Limb (tissue), 2 donors: ENCODE data around the gene MBNL2.

Experiments
- DNase-seq, 2 donors: peaks; one replicate each; pipeline ENCODE4 v3.0.0-alpha.2; 2016; ENCODE audit errors: extremely low spot score in 2 of 2

Gene MBNL2

DNA sequence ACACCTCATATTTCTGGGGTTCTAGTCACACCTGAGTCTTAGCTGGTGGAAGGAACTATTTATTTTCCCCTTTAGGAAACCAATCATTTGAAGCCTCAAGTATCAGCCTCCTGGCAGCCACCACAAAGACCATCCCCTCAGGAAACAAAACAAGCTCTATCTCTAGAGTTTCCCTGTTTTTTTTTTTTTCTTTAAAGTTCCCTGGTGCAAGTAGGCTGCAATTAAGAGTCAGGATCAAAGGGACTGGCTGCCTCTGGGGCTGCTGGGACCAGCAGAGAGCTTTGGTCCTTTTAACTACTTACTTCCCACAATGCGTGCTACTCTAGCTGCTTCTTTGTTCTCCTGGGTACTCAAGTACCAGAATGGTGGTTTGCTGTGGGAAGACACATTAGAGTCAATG, 11.4 kb downstream of the MBNL2 start:
- no peak for DNase-seq

DNA sequence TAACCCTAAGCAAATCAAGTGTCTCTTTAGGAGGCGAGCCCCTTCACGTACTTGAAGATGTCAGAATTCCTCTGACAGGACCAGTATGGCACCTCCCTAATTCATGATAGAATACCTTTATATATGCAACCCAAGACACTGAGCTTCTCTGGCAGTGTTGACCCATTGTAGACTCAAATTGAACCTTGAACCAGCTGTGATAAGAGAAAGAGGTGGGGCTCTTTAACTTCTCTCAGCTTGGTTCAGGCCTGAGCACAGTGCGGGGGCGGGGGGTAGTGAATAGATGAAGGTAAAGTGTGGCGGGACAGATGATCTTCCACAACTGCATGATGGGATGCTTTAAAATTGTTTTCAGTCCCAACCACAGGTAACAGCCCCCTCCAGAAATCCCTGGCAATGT, 12.1 kb downstream of the MBNL2 start:
- no peak for DNase-seq

- DNase-seq: no peak
These were observed 12.6 kb downstream of the MBNL2 start for GRCh38 chr13:97234742-97235141.

- DNase-seq: no peak
These were observed 13.6 kb downstream of the MBNL2 start for GRCh38 chr13:97235549-97236231.

DNA sequence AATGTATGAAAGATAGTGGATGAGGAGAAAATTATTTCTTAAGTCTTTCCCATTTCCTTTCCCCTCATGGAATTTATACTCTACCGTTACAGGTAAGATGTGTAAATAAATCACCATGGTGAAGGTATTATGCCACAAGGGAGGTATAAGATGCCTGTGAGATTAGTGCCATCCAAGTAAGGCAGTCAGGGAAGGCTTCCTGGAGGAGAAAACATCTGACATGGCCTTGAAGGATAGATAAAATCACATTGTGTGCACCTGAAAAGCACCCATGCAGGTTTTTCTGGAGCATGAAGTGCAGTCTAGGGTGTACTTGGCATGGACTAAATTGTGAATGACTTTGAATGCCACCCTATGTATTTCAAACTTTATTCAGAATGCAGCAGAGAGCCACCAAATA, 15.3 kb downstream of the MBNL2 start:
- DNase-seq: no peak

DNA sequence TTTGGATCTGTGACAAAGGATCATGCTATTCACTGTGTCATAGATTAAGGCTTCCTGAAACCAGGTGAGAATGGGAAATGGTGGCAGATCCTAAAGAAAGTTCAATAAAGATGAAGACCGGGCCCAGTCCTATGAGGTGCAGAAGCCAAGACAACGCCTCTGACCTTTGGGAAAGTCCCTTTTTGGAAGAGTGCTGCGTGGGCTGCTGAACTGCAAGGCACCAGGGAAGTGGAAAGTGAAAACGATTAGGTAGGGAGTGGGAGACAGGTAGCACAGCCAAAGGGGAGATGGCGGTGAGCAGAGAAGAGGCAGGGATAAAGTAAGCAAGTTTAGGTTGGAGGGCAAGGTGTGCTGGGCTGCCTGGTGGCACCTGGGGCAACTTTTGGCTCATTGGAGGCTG, 16.3 kb downstream of the MBNL2 start:
- DNase-seq: no peak

GRCh38 chr13:97238883-97239282, 16.8 kb downstream of the MBNL2 start:
- DNase-seq: no peak

GRCh38 chr13:97239306-97239705, 17.2 kb downstream of the MBNL2 start:
- no peak for DNase-seq

DNA sequence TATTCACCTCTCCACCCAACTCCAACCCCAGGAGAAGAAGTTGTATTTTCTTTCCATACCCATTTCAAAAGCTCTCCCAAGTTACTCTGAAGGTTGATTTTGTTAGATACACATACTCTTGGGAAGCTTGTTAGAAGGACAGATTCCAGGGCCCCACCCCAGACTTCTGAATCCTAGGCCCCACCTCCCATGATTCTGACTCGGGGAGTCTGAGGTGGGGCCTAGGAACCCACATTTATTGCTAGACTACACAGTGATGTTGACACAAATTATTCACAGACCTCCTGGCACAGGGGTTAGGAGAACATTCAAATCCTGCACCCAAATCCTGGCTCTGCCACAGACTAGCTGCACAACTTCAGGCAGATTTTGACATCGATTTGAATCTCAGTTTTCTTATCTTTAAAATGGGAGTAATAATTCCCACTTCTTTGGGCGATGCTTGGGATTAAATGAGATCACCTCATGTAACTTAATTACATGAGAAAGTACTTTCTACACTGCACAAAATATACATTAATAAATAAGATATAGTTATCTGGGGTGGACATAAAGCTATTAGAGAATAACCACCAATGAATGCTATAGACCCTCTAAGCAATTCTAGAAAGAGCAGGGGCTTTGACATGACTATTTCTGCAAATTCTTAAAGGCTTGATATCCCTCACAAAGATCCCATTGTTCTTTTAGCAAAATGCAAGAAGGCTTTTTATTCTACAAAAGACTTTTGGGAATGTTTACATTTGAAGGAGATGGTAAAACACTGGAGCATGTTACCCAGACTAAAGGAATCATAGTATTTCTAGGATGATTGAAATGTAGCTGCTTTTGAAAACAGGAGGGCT, 18.0 kb downstream of the MBNL2 start:
- no peak for DNase-seq

- no peak for DNase-seq
These were observed 18.9 kb downstream of the MBNL2 start for GRCh38 chr13:97240788-97241734.

GRCh38 chr13:97241761-97242160, 19.6 kb downstream of the MBNL2 start:
- DNase-seq: no peak

- DNase-seq: no peak
These were observed 20.8 kb downstream of the MBNL2 start for GRCh38 chr13:97242755-97243497.

DNA sequence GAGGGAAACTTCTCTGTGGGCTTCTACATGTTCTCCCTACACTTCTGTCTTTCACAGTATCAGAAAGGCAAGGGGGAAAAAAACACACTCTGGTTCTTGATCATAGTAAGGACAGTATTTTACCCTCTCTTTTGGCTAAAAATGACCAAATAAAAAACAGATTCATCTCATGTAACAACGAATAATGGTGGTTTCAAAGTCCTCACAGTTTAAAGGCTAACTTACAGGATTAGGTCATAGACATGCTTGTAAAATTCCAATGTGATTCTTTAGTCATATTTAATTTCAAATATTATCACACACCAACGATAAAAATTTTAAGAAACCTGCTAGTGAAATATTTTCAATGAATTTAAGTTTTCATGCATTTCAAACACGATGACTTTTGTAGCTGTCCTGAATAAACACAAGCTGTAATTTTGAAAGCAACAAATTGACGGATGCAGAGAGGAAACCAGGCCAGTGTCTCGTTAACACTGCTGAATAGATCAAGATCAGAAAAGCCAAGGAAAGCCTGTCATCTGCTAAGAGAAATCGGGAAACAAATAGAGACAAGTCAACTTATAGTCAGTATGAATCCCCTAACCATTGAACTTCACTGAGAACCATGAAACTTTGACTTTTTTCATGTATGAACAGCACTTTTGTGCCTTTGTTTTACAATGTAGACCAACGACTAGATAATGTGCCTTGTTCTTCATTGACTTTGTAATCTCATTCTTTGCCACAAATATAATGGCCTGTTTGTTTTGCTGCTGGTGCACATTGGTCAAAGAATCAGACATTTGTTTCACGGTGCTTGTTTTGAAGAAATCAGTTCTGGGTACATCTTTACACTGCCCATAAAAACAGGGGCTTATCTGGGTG, 22.0 kb downstream of the MBNL2 start:
- no peak for DNase-seq

DNA sequence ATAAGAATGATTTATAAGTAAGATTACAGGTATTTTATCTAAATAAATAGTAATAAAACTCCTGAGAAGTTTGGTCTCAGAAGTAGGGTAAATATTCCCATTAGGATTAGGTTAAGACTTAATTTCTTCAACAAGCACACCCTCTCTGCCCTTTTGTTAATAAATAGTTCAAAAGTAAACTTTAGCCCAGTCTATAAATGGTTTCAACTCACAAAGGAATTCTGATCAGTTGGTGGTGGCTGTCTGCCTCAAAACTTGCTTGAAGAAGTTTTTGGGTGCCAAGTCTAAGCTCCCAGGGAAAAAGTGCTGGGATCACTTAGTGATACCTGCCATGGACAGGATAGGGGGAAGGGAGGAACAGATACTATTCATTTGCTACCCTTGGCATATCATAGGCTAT, 22.9 kb downstream of the MBNL2 start:
- no peak for DNase-seq

- no peak for DNase-seq
These were observed 24.5 kb downstream of the MBNL2 start for GRCh38 chr13:97246596-97247158.

DNA sequence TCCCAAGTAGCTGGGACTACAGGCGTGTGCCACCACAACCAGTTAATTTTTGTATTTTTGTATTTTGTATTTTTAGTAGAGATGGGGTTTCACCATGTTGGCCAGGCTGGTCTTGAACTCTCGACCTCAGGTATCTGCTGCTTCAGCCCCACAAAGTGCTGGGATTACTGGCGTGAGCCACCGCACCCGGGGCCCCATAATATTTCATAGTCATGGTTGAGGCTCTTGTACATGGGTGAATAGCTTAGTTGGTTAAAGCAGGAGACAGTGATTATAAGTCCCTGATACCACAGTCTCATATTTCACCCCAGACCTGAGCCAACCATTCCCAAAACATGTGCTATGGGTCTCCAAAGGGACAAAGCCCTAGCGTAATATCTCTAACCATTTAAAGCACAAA, 26.1 kb downstream of the MBNL2 start:
- DNase-seq: no peak

DNA sequence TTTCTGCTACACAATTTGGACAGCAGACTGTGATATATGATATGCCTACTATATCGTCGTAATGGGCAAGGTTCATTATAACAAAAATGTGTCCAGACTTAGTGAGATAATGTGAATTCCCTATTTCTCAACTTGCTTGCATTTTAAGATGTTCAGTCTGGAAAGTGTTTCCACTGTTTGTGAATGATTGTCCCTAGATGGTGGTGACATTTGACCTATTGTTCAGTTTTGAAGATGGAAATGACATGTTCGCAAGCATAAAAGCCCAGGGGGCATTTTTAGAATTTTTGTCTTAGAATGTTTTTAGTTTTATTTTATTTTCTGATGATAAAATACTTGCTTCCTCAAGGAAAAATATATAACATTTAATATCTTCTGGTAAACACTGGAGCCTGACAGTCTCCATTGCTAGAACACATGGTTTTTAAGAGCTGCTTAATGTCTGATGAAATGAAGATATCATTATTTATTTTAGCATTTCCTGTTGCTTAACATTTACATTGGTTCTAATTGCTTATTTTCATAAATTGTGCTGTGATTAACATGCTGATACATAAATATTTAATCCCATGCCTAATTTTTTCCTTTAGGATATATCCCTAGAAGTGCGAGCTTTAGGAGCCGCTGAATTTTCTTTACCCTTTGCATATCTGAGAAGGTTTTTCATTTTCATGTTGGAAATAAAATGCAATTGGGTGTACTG, 27.1 kb downstream of the MBNL2 start:
- no peak for DNase-seq

DNA sequence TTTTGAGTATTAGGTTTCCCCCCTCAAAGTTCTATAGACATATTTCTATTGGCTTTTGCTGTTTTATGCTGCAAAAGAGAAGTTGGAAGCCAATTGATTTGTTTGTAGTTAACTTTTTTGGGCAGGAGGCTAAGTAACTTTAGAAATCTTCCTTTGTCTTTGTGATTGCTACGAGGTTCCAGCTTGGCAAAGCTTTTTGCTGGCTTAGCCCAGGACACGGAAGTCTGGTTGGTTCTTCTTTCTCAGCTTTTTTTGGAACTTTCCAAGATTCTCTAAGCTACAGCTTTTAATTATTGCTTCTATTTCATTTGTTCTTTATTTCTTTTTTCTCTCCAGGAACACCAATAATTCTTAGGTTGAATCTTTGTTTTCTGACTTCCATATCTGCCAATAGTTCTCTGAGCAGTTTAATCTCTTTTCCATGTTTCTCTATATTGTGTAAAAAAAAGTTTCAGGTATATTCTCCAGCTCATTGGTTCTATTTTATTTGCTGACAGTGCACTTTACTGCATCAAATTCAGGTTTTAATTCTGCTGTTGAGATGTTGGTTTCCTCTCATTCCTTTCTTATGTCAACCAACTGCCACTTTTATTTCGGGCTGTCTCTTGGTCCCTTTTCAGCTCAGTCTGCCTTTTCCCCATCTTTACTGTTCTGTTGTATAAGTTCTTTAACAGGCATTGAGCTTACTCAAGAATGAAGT, 27.8 kb downstream of the MBNL2 start:
- no peak for DNase-seq

DNA sequence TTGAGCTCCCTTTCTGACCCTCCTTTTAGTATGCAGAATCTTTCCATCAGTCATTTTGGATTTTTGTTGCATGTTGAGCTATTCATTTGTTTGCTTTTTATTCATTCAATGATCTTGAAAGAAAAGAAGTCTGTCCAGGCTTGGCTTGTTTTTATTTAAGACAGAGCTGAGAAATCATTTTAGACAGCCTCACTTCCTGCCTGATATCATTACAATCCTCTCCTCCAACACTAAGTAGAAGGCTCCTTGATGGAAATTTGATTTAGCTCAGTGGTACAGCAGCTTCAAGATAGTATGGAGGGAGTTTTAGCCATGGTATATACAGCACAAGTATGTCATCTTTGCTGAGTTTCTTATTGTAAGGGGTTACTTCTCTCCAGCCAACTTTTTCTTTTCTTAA, 28.4 kb downstream of the MBNL2 start:
- DNase-seq: no peak
